Measurements from ENCODE around the gene PCK2. TPM values are rescaled to one million over a fixed set of nuclear protein-coding genes. Genes with fewer than 3 reads are reported as not detected.

Gene PCK2
- total RNA-seq, 1 donor from 2014 or later: 126 TPM

DNA sequence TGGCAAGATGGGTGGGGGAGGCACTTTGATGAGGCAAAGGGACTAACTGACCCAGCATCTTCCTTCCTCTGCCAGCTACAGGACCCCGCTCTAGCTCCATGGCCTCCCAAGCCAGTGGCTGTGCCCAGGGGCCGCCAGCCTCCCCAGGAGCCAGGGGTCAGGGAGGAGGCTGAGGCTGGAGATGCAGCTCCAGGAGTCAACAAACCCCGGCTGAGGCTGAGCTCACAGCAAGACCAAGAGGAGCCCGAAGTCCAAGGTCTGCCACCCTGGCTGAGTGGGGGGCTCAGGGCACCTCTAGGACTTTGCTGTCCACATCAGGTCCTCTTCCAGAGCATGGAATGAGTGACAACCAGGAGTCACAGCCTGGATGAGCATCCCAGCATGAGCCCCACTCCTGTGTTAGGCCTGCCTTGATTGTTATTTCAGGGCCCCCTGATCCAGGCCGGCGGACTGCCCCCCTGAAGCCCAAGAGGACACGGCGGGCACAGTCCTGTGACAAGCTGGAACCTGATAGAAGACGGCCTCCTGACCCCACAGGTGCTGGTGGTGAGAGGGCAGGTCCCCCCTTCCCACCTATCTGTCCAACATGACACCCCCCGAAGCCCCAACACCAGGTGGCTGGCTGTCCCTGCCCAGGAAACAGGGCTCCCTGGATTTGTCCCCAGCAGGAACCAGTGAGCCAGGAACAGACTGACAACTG is 25.2 kb upstream of the PCK2 start:
- TF ChIP-seq, protein P1, sequence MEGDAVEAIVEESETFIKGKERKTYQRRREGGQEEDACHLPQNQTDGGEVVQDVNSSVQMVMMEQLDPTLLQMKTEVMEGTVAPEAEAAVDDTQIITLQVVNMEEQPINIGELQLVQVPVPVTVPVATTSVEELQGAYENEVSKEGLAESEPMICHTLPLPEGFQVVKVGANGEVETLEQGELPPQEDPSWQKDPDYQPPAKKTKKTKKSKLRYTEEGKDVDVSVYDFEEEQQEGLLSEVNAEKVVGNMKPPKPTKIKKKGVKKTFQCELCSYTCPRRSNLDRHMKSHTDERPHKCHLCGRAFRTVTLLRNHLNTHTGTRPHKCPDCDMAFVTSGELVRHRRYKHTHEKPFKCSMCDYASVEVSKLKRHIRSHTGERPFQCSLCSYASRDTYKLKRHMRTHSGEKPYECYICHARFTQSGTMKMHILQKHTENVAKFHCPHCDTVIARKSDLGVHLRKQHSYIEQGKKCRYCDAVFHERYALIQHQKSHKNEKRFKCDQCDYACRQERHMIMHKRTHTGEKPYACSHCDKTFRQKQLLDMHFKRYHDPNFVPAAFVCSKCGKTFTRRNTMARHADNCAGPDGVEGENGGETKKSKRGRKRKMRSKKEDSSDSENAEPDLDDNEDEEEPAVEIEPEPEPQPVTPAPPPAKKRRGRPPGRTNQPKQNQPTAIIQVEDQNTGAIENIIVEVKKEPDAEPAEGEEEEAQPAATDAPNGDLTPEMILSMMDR (IDR thresholded peaks at IDR 0.05): no peak
- DNase-seq (ENCODE audit: low spot score): peak; percentile 59
- H3K36me3 Mint-ChIP-seq (ENCODE audit: low read depth): no peaks in the 10 kb centered on the region
- no peak overlapping the region for H3K27ac Mint-ChIP-seq (ENCODE audit: unreplicated experiment)
- no peak overlapping the region for H3K4me3 Mint-ChIP-seq (ENCODE audit: unreplicated experiment)
- H3K27me3 Mint-ChIP-seq (ENCODE audit: low read depth): peaks cover 26% of the 10 kb centered on the region
- no peaks in the 10 kb centered on the region for H3K4me1 Mint-ChIP-seq (ENCODE audit: low read depth)
- no peaks in the 10 kb centered on the region for H3K9me3 Mint-ChIP-seq (ENCODE audit: low read depth)

DNA sequence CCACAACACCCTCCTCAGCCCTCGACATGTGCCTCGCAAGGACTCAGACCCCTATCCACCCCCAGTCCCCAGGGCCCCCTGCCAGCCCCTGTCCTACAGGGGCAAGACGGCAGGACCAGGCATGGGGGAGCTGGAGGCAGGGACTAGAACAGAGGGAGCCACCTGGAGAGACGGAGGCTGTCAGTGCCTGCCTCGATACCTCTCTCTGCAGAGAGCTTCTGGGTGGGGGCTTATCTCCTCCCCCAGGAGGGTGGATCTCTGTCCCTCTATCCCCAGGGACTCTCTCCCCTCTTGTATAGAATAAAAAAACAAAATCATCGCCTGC is 24.7 kb upstream of the PCK2 start:
- Mint-ChIP-seq H3K9me3 (ENCODE audit: low read depth) (no peaks in the 10 kb centered on the region), H3K4me1 (ENCODE audit: low read depth) (no peaks in the 10 kb centered on the region), H3K27me3 (ENCODE audit: low read depth) (peaks cover 26% of the 10 kb centered on the region), H3K27ac (ENCODE audit: unreplicated experiment) (no peak overlapping the region), H3K4me3 (ENCODE audit: unreplicated experiment) (no peak overlapping the region), H3K36me3 (ENCODE audit: low read depth) (no peaks in the 10 kb centered on the region)
- no peak for DNase-seq (ENCODE audit: low spot score)
- TF ChIP-seq, protein P1 (IDR thresholded peaks at IDR 0.05): no peak

DNA sequence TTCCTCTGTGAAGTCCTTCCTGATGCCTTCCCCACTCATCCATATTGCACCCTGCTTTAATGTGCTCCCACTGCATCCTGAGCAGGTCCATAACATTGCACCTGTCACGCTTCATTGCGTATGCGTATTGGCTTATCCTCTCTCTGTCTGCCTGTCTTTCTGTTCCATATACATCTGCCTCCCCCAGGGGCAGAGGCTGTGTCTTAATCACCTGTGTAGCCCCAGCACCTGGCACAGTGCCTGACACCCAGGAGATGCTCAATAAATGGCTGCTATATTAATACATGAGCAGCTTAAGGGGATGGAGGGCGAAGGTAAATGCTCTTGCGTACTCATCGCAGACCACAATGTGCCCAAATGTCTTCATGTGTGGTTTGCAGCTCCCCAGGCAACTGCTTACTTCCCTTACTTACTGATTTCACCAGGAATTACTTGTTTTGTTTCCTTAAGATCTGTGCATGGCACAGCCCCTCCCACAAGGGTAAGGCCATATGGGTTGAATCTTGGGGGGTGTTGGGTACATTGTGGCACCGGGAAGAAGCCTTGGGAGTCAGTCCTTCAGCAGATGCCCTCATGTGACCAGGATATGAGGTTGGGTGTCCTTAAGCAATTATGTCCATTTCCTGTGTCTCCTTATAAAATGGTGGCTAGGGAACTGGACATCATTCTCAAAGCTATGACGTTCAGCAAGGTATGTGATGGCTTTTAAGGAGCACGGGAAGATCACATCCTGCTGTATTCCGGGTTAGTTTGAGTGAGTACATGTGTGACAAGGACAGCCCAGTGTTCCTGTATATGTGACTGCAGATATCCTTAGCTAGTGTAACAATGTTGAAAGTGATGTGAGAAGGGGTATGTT is 23.6 kb upstream of the PCK2 start:
- no peak for DNase-seq (ENCODE audit: low spot score)
- H3K36me3 Mint-ChIP-seq (ENCODE audit: low read depth): no peaks in the 10 kb centered on the region
- no peaks in the 10 kb centered on the region for H3K4me1 Mint-ChIP-seq (ENCODE audit: low read depth)
- peaks cover 30% of the 10 kb centered on the region for H3K27me3 Mint-ChIP-seq (ENCODE audit: low read depth)
- no peaks in the 10 kb centered on the region for H3K9me3 Mint-ChIP-seq (ENCODE audit: low read depth)
- no peak overlapping the region for H3K4me3 Mint-ChIP-seq (ENCODE audit: unreplicated experiment)
- TF ChIP-seq, protein P1 (IDR thresholded peaks at IDR 0.05): no peak
- no peak overlapping the region for H3K27ac Mint-ChIP-seq (ENCODE audit: unreplicated experiment)

DNA sequence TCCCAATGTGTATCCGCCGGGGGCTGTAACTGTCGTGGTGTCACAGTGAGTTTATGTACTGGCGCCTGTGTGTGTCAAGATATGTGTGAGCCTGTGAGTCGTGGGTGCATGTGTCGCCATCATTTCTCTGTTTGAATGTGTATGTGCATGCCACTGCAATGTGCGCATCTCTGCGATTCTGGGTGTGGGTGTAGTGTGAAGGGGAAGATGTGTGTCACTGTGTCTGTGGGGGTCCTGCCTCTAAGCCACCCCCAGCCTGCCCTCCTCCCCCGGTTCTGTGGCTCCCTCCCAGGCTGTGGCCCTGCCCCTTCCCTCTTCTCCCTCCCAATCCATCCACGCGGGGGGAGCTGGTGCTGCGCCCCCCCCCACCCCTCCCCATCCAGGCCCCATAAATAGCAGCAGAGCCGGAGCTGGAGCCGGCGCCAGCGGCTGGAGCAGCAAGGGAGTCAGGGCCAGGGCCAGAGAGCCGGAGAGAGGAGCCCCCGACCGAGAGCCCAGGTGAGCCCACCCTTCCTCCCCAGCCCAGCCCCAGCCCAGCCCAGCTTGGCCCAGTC is 22.9 kb upstream of the PCK2 start, which contains the start of gene CPNE6:
Gene CPNE6 (plus strand): TSS at position 419 of the 554 bp plus-strand sequence. CDS start 1,375 bp downstream, outside the sequence.
- Mint-ChIP-seq H3K27me3 (ENCODE audit: low read depth) (peaks cover 28% of the 10 kb centered on the region), H3K9me3 (ENCODE audit: low read depth) (no peaks in the 10 kb centered on the region), H3K4me3 (ENCODE audit: unreplicated experiment) (no peak within 1 kb of the TSS), H3K4me1 (ENCODE audit: low read depth) (no peaks in the 10 kb centered on the region), H3K27ac (ENCODE audit: unreplicated experiment) (no peak within 1 kb of the TSS), H3K36me3 (ENCODE audit: low read depth) (no peaks in the 10 kb centered on the region)
- DNase-seq (ENCODE audit: low spot score): peak; percentile 62
- TF ChIP-seq, protein P1 (IDR thresholded peaks at IDR 0.05): no peak

DNA sequence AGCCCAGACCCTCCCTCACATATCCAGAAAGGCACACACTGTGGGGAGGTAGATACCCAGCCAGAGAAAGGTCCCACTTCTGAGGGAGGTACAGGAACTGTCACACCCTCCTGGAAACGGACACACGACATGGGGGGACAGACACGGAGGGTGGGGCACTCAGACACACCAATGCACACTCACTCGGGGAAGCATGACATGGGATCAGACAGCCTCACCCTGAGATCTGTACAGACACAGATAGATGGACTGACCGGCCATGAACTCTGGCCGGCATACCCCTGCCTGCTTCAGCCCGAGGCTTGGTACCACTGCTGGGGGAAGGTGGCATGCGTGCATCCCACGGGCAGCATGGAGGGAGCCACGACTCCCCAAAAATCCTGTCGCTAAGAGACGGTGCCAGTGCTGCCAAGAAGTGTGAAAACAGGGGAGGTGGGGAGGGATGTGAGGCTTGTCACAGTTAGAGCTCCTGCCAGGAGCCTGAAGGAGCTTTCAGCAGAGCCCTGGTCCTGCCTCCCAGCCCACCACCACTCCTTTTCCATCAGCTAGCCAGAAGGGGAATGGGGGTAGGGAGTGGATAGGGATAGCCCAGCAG is 22.2 kb upstream of the PCK2 start:
- H3K27ac Mint-ChIP-seq (ENCODE audit: unreplicated experiment): no peak overlapping the region

More for the DNA sequence above, 22.2 kb upstream of the PCK2 start:
- Mint-ChIP-seq H3K9me3 (ENCODE audit: low read depth) (no peaks in the 10 kb centered on the region), H3K36me3 (ENCODE audit: low read depth) (no peaks in the 10 kb centered on the region), H3K4me3 (ENCODE audit: unreplicated experiment) (no peak overlapping the region), H3K27me3 (ENCODE audit: low read depth) (peaks cover 25% of the 10 kb centered on the region), H3K4me1 (ENCODE audit: low read depth) (no peaks in the 10 kb centered on the region)
- peak; percentile 40 for DNase-seq (ENCODE audit: low spot score)
- TF ChIP-seq, protein P1 (IDR thresholded peaks at IDR 0.05): no peak

All from chondrocyte (in vitro differentiated cells).